Measurements from ENCODE around the gene MDM2.

Gene MDM2

GRCh38 chr12:68876461-68876860, 68.5 kb downstream of the MDM2 start:
- H3K9ac ChIP-seq (ENCODE audit: low read length) = no peak overlapping the region
- no peaks in the 10 kb centered on the region for H3K79me2 ChIP-seq (ENCODE audit: insufficient read depth, low read length)
- no peaks in the 10 kb centered on the region for H3K27me3 ChIP-seq (ENCODE audit: insufficient read depth, low read length)
- TF ChIP-seq EZH2 (IDR thresholded peaks at IDR 0.05; ENCODE audit: borderline replicate concordance, low read length) = no peak
- TF ChIP-seq, protein P1, sequence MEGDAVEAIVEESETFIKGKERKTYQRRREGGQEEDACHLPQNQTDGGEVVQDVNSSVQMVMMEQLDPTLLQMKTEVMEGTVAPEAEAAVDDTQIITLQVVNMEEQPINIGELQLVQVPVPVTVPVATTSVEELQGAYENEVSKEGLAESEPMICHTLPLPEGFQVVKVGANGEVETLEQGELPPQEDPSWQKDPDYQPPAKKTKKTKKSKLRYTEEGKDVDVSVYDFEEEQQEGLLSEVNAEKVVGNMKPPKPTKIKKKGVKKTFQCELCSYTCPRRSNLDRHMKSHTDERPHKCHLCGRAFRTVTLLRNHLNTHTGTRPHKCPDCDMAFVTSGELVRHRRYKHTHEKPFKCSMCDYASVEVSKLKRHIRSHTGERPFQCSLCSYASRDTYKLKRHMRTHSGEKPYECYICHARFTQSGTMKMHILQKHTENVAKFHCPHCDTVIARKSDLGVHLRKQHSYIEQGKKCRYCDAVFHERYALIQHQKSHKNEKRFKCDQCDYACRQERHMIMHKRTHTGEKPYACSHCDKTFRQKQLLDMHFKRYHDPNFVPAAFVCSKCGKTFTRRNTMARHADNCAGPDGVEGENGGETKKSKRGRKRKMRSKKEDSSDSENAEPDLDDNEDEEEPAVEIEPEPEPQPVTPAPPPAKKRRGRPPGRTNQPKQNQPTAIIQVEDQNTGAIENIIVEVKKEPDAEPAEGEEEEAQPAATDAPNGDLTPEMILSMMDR (IDR thresholded peaks at IDR 0.05; ENCODE audit: low read length) = no peak
- no peaks in the 10 kb centered on the region for H3K9me2 ChIP-seq (ENCODE audit: low read depth, low read length)
- peaks cover 5% of the 10 kb centered on the region for H3K4me1 ChIP-seq (ENCODE audit: insufficient read depth, low read length, severe bottlenecking)
- H3F3A ChIP-seq (ENCODE audit: insufficient read depth, low read length) = no peaks in the 10 kb centered on the region
- no peaks in the 10 kb centered on the region for H3K9me3 ChIP-seq (ENCODE audit: low read length)
- no peaks in the 10 kb centered on the region for H3K36me3 ChIP-seq (ENCODE audit: insufficient read depth, low read length)
- H3K4me2 ChIP-seq (ENCODE audit: low read length) = no peak overlapping the region
- H4K20me1 ChIP-seq (ENCODE audit: insufficient read depth, low read length) = no peaks in the 10 kb centered on the region
- no peak overlapping the region for H3K4me3 ChIP-seq (ENCODE audit: low read depth, low read length, poor library complexity, severe bottlenecking)
- no peak overlapping the region for H2AFZ ChIP-seq (ENCODE audit: low read length)
- no peak overlapping the region for H3K27ac ChIP-seq (ENCODE audit: low read depth, low read length, poor library complexity, severe bottlenecking)

DNA sequence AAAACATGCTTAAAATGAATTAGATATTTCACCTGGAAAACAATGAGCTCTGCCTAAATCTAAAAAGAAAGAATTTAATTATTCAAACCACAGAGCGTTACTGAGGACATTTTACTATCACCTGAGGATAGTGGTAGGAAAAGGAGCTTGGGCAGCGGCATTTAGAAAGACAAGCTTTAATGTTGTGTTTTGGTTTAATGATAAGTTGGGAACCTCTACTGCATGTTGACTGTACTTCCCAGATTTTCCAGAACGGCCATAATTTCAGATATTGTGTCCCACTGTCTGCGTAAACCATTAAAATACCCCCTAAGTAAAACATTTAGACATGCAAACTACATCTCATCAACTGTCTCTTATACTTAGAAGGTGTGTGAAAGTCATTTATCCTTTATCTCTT, 69.6 kb downstream of the MDM2 start:
- Histone ChIP-seq H3K4me2 (ENCODE audit: low read length) (no peak overlapping the region), H3K27ac (ENCODE audit: low read depth, low read length, poor library complexity, severe bottlenecking) (no peak overlapping the region), H2AFZ (ENCODE audit: low read length) (no peak overlapping the region), H3K4me1 (ENCODE audit: insufficient read depth, low read length, severe bottlenecking) (no peaks in the 10 kb centered on the region), H4K20me1 (ENCODE audit: insufficient read depth, low read length) (no peaks in the 10 kb centered on the region), H3K79me2 (ENCODE audit: insufficient read depth, low read length) (no peaks in the 10 kb centered on the region), H3K9ac (ENCODE audit: low read length) (no peak overlapping the region), H3F3A (ENCODE audit: insufficient read depth, low read length) (no peaks in the 10 kb centered on the region), H3K9me3 (ENCODE audit: low read length) (no peaks in the 10 kb centered on the region), H3K4me3 (ENCODE audit: low read depth, low read length, poor library complexity, severe bottlenecking) (no peak overlapping the region), H3K27me3 (ENCODE audit: insufficient read depth, low read length) (no peaks in the 10 kb centered on the region), H3K36me3 (ENCODE audit: insufficient read depth, low read length) (no peaks in the 10 kb centered on the region), H3K9me2 (ENCODE audit: low read depth, low read length) (no peaks in the 10 kb centered on the region)
- no peak for TF ChIP-seq EZH2 (IDR thresholded peaks at IDR 0.05; ENCODE audit: borderline replicate concordance, low read length)
- TF ChIP-seq, protein P1 (IDR thresholded peaks at IDR 0.05; ENCODE audit: low read length) = no peak

GRCh38 chr12:68878283-68878682, 70.3 kb downstream of the MDM2 start:
- Histone ChIP-seq H2AFZ (ENCODE audit: low read length) (no peak overlapping the region), H3K9me2 (ENCODE audit: low read depth, low read length) (no peaks in the 10 kb centered on the region), H3K79me2 (ENCODE audit: insufficient read depth, low read length) (no peaks in the 10 kb centered on the region), H3K4me2 (ENCODE audit: low read length) (no peak overlapping the region), H3K4me1 (ENCODE audit: insufficient read depth, low read length, severe bottlenecking) (no peaks in the 10 kb centered on the region), H4K20me1 (ENCODE audit: insufficient read depth, low read length) (no peaks in the 10 kb centered on the region), H3K9me3 (ENCODE audit: low read length) (no peaks in the 10 kb centered on the region), H3K9ac (ENCODE audit: low read length) (no peak overlapping the region), H3K27me3 (ENCODE audit: insufficient read depth, low read length) (no peaks in the 10 kb centered on the region), H3K27ac (ENCODE audit: low read depth, low read length, poor library complexity, severe bottlenecking) (no peak overlapping the region), H3K4me3 (ENCODE audit: low read depth, low read length, poor library complexity, severe bottlenecking) (no peak overlapping the region), H3F3A (ENCODE audit: insufficient read depth, low read length) (no peaks in the 10 kb centered on the region), H3K36me3 (ENCODE audit: insufficient read depth, low read length) (no peaks in the 10 kb centered on the region)
- TF ChIP-seq EZH2 (IDR thresholded peaks at IDR 0.05; ENCODE audit: borderline replicate concordance, low read length) = no peak
- TF ChIP-seq, protein P1 (IDR thresholded peaks at IDR 0.05; ENCODE audit: low read length) = no peak

Measured in OCI-LY1 (cell line).